Non-pigmented ciliary epithelial cell (primary cell): ENCODE measurements around the gene LPAR5.
"Not testable (repeated sequence)": the region's sequence is repeated elsewhere in the genome, so short reads cannot be mapped to it uniquely, and the experiment has no call there.

ENCODE experiments used
- DNase-seq: peaks from one replicate; pipeline ENCODE4 v3.0.0-alpha.2; 2010; ENCODE audit warnings: low read depth

The LPAR5 gene

DNA sequence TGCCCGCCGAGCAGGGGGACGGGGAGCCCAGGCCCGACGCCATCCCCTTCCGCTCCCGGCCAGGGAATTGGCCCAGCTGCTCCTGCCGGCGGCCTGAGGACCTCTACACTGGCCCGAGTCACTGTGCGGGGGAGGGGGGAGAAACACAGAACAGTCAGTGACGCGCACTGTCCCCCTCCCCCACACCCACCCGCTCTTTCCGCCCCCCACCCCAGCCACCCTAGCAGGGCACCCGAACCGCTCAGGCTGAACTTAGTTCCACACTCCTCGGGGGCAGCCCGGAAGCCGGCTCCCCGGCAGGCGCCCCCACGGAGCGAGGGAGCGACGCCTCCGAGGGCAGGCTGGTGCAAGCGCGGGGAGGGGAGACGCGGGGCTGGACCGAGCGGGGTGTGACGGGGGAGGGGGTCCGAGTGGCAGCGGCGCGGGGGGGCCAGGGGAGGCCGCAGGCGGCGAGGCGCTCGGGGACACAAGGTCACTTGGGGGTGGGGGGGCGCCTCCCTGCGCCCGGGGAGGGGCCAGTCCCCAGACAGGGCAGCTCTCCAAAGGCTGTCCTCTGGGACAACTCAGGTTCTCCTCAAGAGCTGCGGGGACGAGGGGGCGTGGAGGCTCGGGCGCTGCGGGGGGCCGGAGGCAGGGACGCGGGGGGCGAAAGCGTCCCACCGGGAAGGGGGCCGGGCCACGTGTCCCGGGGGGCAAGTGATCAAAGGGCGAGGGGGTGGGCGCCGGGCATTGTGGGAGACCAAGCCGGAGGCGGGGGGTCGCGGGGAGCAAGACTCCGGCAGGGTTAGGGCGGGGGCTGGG, 29.2 kb downstream of the LPAR5 start:
- DNase-seq: no peak

GRCh38 chr12:6605421-6606330, 30.1 kb downstream of the LPAR5 start:
- no peak for DNase-seq

DNA sequence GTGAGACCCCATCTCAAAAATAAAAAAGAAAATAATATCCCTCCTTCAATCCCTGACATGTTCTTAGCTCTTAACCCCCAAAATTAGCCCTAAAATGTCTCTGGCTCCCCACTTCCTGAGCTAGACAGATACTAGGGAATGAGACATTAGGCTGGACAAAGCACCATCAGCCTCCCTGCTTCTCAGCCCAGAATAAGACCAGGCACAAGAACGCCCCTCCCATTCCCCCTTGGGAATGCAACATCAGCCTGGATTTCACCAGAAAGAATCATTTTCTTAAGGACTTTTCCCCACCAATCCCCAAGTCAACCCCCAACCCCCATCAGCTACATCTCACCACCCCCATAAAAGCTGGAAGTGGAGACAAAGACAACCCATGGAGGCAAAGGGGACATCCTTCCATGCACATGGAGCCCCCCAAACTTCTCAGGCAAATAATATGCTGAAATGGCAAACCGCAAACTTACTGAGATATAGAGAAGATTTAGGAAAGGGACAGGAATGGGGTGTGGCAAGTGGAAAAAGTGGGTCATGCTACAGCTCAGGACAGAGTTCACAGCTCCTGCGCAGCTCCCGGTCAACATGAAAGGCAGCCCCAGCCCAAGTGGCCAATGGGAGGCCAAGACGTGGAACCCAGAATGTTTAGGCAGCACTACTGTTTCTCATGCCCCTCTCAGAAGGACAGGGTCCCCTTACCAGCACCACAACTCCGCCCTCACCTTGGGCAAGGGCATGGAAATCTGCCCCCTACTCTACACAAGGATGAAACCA, 31.3 kb downstream of the LPAR5 start:
- no peak for DNase-seq

GRCh38 chr12:6603095-6603567, 32.6 kb downstream of the LPAR5 start:
- DNase-seq: no peak

DNA sequence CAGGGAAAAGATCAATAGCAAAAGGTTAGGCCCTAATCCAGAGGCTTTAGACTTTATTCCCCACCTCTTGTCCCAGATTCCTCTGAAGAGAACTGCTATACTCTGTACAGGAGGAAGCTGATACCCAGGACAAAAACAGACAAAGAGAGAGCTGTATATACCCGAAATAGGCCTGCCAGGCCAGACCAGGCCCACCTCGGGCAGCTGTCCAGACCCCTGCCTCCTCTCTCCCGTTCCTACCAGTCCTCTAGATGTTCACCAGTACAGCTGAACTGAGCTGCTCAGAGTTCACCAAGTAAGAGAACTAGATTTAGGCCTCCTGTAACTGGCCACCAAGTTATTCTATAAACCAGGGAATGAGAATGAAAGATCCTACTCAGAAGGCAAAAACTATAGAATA, 33.2 kb downstream of the LPAR5 start:
- no peak for DNase-seq

- DNase-seq: not testable (repeated sequence)
These were observed 40.1 kb downstream of the LPAR5 start for GRCh38 chr12:6595673-6596072.

DNA sequence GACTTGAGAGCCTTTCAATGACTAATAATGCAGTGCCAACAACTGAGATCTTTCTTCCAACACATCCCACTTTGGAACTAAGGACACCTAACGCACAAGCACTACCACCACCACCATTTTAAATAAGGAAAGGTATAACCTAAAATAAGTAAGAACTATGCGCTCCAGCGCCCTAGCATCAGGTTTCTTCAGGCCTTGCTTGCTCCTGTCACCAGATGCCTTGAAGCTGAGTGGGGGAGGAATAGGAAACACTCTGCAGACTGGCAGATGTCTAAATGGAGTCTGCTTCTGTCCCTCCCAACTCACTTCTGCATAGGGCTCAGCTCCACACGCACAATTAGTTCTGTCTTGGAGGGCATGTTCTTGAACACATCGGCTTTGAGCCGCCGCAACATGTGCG, 43.7 kb downstream of the LPAR5 start:
- DNase-seq: no peak

- not testable (repeated sequence) for DNase-seq
These were observed 49.2 kb downstream of the LPAR5 start for GRCh38 chr12:6586569-6586968.

GRCh38 chr12:6584293-6584692, 51.5 kb downstream of the LPAR5 start:
- no peak for DNase-seq

DNA sequence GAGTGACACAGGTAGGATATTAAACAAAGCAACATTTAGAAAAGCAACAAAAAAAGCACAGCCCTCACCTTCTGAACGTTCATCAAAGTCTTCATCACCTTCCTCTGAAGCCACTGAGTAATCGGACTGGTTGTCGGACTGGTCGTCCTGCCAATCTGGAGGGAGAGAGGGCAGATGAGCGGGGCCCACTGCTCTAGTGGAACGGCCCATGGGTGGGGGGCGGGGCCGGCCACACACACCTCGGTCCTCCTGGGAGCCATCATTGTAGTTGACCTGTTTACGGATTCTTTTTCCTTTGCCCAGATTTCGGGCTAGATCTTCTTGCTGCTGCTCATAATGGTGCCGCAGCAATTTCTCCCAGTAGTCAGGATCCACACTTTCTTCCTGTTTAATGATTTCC, 52.8 kb downstream of the LPAR5 start:
- no peak for DNase-seq

GRCh38 chr12:6582196-6582595, 53.6 kb downstream of the LPAR5 start:
- DNase-seq: no peak

GRCh38 chr12:6575648-6576047, 60.1 kb downstream of the LPAR5 start:
- no peak for DNase-seq

GRCh38 chr12:6574576-6575295, 61.0 kb downstream of the LPAR5 start:
- DNase-seq: no peak

DNA sequence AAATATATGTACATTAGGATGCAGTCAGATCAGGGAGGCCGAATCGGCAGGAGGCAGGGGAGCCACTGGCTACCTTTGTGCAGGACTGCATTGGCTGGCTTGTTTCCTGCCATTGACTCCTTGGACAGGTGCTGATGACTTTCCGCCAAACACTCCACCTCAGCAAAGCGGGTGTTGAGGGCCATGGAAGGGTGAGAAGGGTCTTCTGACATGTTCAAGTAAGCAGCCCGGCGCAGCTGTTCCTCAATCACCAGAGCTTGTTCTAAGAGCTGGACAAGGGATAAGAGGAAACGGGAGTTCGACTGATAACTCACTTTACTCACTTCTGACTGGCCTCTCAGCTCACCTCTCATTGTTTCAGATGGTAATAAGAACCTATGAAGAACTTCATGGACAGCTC, 62.8 kb downstream of the LPAR5 start:
- DNase-seq: no peak

- DNase-seq: no peak
These were observed 65.4 kb downstream of the LPAR5 start for GRCh38 chr12:6570264-6570887.

GRCh38 chr12:6569786-6570185, 66.0 kb downstream of the LPAR5 start:
- no peak for DNase-seq

- DNase-seq: no peak
These were observed 66.4 kb downstream of the LPAR5 start for GRCh38 chr12:6569312-6569711.
